Midbrain (tissue), 1 donor: ENCODE results near the gene KRTAP10-3.

Source experiments
- DNase-seq: peaks from one replicate; lab custom pipeline; 2025; lab: John Stamatoyannopoulos, UW

KRTAP10-3 gene

DNA sequence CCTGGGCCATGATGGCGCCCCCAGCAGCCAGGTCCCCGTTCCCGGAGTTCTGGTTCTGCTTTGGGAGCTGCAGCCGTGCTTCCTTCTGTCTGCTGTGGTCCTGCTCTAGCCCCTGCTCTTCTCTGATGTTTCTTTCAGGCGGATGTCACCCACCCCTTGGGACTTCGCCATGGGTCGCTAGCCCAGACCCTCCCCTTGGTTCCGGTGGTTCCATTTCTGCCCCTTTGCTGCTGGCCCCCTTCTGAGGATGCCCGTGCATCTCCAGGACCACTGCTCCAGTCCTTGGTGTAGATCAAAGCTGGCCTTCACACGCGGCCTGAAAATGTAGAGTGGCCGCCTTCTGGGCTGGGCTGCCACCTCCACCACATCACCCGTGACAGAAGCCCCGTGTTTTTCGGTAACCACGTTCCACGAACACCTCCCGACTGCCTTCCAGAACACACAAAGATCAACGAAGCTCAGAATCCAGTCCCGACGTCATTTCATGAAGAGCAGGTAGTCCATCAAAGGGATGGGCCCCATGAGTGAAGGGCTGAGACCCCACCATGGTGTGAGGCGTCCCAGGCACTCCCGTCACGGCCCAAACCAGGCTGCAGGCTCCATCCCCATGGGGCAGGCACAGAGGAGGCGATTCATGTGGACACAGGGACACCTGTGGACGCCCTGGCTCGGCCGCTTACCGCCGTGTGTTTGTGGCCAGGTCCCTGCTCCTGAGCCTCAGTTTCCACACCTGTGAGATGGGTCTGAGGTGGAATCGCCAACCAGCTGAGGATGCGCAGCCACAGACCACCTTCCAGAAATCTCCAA, 43.0 kb downstream of the KRTAP10-3 start:
- DNase-seq: no peak

DNA sequence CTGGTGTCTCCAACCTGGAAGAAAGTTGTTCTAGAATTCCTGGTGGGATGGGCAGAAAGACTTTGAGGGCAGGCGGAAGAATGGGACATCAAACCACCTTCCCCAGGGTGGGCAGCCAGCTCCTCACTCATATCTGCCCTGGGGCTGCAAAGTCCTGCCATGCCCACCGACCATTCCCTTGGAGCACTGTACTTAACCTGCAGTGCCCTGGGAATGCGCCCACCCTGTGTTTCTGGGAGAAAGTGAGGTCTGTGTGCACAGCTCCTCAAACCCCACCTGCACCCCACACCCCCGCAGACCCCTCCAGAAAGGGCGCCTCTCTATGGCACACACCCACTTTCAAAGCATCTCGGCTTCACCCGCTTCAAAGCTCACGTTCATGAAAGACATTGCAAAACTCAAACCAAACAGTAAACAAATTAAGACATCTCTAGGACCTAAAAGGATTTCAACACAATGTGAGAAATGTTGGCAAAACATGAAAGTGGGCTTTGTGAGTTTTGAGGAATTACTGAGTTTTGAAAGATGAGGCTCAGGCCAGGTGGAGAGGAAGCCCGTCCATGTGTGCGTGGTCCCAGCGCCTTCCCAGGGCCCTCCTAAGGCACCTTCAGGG, 43.7 kb downstream of the KRTAP10-3 start:
- no peak for DNase-seq

DNA sequence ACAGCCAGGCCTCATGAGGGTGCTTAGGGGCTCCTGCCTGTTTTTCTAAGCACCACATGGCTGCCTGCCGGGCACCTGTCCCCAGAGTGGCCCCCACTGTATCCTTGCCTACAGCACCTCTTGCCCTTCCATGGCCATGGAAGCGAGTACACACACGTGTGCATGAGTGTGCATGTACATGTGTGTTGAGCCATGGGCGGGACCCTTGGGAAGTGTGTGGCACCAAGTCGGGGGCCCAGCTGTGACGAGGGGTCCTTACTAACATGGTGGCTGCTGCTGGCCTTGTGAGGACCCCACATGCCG, 44.4 kb downstream of the KRTAP10-3 start:
- no peak for DNase-seq

DNA sequence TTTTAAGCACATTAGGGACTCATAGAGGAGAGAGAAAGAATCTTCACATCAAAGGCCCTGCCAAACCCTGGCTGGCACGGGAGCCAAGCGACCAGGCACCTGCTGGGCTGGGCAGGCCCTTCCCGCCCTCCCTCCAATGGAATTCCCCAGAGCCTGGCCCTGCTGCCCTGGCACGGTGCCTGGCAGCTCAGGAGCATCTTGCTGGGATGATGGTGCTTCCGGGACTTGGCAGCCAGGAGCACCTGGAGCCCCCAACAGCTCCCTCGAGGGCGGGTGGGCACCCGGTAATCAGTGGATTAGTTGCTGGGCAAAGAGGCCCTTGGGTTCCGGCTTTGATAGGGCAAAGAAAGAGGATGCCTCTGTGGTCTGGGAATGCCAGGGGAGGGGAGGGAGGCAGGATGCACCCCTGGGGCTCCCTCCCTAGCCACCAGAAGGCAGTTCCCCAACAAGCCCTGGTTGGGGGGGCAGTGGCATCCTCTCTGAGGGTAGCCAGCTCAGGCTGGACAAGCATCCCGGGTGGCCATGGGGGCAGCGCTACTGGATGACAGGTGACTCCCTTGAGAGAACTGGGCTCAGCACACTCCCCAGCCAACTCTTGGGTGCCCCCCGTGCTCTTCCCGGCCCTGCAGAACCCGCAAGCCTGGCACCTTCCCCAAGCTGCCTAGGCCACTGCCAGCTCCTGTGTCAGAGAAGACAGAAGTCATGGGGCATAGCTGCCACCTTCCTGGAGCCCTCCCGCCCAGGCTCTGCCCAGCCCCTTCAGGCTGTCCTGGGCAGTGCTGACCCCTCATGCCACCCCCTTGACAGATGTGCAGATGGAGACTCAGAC, 45.0 kb downstream of the KRTAP10-3 start:
- no peak for DNase-seq

DNA sequence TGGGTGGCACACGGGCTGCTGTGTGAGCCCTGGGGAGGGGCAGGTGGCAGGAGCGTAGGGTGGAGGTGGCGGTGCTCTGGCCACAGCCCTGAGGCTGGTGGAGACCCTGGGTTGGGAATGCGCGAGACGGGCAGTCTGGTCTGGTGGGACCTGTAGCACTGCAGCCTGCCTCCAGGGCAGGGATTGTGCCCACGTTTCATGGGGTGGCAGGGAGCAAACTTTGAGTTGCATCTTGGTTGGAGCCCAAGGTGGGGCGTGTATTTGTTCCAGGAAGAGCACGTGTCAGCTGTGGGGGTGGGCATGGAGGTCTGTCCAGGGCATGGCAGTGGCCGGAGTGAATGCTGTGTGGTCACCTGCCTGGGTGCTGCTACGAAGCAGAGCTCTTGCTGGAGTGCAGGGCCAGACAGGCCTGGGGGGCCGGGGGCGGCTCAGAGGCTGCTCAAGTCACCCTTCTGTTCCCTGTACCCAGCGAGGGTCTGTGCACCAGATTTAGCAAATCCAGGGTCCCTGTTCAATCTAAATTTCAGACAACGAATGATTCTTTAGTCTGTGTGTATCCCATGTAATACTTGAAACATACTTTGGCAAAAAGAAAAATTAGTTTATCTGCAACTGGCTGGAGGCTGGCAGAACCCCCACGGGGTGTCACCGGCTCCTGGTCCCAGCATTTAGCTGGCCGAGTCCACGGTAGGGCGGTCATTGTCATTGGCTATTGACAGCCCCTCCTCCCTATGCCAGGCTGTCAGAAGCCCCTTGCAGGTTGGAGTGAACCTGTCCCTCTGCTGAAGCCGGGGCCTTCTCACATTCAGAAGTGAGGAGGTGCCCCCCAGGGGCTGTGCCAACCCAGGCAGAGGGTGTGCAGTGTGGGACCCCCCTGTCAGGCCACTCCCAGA, 45.9 kb downstream of the KRTAP10-3 start:
- no peak for DNase-seq

DNA sequence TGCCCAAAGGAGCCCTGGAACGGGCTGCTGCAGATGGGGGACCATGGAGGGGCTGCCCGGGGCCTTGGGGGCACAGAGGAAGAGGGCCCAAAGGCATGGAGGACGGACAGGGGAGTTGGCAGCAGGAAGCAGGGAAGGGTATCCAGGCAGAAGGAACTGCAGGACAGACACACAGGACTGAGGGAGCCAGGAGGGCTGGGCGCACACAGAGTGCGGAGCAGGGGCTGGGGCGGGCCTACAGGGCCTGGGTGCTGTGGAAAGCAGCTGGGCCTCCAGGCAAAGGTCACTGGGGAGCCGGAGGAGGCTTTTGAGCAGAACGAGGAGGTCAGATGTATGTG, 46.7 kb downstream of the KRTAP10-3 start:
- no peak for DNase-seq

DNA sequence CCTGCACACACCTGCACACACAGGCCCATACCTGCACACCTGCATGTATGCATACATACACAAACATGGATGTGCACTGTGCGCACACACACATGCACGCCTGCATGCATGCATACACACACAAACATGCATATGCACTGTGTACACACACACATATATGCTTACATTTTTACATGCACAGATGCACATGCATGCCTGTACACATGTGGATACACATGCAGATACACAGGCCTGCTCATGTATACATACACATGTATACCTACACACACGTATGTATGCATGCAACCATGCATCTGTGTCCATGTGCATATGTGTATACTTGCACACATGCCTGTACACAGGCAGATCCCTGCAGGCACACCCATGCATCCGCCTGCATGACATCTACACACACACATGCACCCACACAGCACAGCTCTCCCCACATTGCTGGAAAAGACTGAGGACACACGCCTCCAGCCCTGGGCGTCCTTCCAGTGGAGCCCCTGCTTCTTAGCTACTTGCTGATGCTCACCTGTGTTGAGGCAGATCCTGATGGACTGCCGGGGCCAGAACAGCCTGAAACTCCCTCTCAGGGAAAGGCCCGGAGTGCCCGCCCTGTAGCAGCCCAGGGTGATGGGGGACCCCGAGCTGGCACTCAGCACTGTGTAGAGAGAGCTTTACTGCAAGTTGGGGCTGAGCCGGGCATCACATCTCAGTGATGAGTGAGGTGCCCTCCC, 47.2 kb downstream of the KRTAP10-3 start:
- DNase-seq: no peak

DNA sequence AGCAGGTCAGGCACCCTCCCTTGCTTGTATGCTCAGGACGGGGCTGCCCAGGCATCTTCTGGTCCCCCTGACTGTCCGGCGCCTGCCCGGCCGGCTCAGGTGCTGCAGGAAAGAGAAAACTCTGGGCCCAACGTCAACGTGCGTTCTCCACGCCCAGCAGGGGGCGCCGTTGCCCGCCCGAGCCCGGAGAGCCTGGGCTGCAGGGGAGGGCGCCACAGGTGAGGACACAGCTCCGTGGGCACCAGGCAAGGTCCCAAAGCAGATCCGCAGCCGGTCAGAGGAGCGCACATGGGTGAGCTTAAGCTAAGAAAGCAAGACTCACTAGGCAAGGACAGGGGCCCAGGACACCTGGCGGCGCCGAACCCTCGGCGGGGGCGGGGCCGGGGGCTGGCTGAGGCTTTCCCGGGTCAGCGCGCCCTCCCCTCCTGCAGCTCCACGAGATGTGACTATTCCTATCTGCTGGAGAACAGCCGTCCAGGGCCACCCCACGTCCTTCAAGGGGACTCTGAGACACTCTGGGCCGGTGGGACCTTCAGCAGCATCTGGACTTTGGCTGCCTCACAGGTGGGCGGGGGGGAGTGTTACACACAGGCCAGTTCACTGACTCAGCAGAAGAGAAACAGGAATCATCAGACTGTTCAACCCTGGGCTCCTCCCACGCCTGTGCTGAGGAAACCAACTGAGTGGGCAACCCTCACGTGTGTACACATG, 47.9 kb downstream of the KRTAP10-3 start:
- peak; percentile 14 for DNase-seq

DNA sequence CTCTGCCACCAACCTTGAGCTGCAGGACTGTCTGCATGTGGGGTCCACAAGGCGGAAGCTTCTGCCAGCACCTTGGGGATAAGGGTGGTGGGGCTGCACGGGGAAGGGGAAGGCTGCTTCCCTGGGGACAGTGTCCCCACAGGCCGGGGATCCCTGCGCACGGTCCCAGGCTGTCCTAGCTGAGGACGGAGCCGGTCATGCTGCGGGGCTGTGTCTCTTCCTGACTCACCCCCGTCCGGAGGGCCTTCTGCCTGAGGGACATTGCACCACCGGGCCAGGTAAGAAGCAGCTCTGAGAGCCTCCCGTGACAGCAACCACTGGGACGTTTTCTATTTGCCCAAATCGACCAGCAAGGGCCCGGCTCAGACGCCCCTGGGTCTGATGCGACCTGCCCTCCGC, 48.5 kb downstream of the KRTAP10-3 start:
- DNase-seq: no peak

DNA sequence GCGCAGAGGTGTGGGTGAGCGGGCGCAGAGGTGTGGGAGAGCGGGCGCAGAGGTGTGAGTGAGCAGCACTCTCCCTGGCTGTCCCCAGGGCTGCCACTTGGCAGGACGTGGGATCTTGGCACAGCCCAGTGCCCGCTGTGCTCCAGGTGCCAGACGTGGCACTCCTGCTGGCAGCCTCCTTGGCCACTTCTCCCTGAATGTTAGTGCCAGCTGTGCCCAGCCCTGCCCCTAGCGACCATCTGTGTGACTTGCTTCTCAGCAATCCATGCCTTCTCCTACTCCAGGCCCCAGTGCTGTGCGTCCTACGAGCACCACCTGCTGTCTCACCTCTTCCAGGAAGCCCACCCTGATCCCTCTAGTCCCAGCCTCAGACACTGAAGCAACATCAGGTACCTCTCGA, 49.1 kb downstream of the KRTAP10-3 start:
- peak; percentile 13 for DNase-seq

DNA sequence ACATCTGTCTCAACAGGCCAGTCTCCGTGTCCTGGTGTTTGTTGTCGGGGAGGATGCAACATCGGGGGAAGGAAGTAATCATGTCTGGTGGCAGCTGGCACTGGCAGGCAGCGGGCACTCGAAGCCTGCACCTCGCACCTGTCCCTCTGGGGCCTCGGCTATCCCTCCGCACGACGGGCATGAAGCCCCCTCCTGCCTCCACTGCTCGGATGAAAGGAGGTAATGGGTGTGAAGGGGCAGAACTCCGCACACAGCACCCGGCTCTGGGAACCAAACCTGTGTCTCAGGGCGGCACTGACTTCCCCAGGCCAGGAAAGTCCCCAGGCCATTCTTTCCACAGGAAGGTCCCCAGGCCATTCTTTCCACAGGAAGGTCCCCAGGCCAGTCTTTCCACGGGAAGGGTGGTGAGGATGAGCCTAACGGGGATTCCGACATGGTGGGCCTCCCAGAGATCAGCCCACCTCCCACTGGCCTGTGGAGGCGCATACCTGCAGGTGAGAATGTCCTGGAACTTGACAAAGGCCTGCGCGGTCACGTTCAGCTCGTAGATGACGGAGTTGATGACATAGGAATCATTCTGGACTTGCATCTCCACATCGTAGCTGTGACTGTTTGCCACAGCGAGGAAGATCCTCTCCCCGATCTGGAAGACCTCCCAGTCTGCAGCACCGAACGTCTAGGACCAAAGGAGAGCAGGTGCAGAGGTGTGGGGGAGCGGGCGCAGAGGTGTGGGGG, 49.7 kb downstream of the KRTAP10-3 start:
- DNase-seq: no peak

DNA sequence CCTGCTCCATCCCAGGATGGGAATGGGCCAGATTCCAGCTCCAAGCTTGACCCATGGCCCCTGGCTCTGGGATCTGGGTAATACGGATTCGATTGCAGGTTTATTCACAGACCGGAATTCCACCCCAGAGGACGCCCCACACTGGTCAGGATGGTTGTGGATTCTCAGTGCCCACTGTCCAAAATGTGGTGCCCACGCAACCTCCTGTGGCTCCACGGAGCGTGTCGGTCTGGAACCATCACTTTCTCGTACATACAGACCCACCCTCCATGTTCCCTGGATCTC, 50.2 kb downstream of the KRTAP10-3 start:
- no peak for DNase-seq
